LoVo (cell line): ENCODE measurements around the gene NHLRC3.
"Not testable (repeated sequence)": the region's sequence is repeated elsewhere in the genome, so short reads cannot be mapped to it uniquely, and the experiment has no call there.

ENCODE experiments used
- DNase-seq: peaks from one replicate; pipeline ENCODE4 v3.0.0-alpha.2; 2016; ENCODE audit warnings: low spot score

NHLRC3 gene

GRCh38 chr13:39037880-39038568, at the start of gene NHLRC3, which contains the start of gene PROSER1:
TSS of gene NHLRC3 (plus strand) at chr13:39038456. CDS start at chr13:39038640, 184 bp downstream.
TSS of gene PROSER1 (minus strand) at chr13:39038089. CDS start at chr13:39037242, 847 bp downstream.
- DNase-seq = peak; percentile 95

GRCh38 chr13:38990693-38991092, 47.6 kb upstream of the NHLRC3 start, which contains the start of gene STOML3:
TSS of gene STOML3 (minus strand) at chr13:38990831. CDS start at chr13:38990721, 110 bp downstream.
- DNase-seq = no peak

- no peak for DNase-seq
These were observed 44.9 kb upstream of the NHLRC3 start for GRCh38 chr13:38993381-38993780.

- no peak for DNase-seq
These were observed 39.5 kb upstream of the NHLRC3 start for GRCh38 chr13:38998739-38999138.

- not testable (repeated sequence) for DNase-seq
These were observed 31.7 kb upstream of the NHLRC3 start for GRCh38 chr13:39006371-39007111.

- no peak for DNase-seq
These were observed 25.6 kb upstream of the NHLRC3 start for GRCh38 chr13:39012608-39013007.

- no peak for DNase-seq
These were observed 24.8 kb upstream of the NHLRC3 start for GRCh38 chr13:39013462-39013861.

- DNase-seq = no peak
These were observed 22.2 kb upstream of the NHLRC3 start for GRCh38 chr13:39016087-39016486.

- no peak for DNase-seq
These were observed 21.5 kb upstream of the NHLRC3 start for GRCh38 chr13:39016787-39017186.

GRCh38 chr13:39020853-39021462, 17.3 kb upstream of the NHLRC3 start:
- DNase-seq = no peak

- DNase-seq = no peak
These were observed 14.9 kb upstream of the NHLRC3 start for GRCh38 chr13:39023316-39023715.

- DNase-seq = no peak
These were observed 14.5 kb upstream of the NHLRC3 start for GRCh38 chr13:39023761-39024160.

- no peak for DNase-seq
These were observed 12.8 kb upstream of the NHLRC3 start for GRCh38 chr13:39025433-39025839.

GRCh38 chr13:39032150-39032549, 6.1 kb upstream of the NHLRC3 start:
- DNase-seq = no peak

GRCh38 chr13:39034085-39034484, 4.2 kb upstream of the NHLRC3 start:
- DNase-seq = no peak

GRCh38 chr13:39035204-39035603, 3.1 kb upstream of the NHLRC3 start:
- no peak for DNase-seq

- DNase-seq = no peak
These were observed 2.5 kb upstream of the NHLRC3 start for GRCh38 chr13:39035799-39036198.

GRCh38 chr13:39036212-39036611, 2.0 kb upstream of the NHLRC3 start:
- DNase-seq = peak; percentile 27

GRCh38 chr13:39037410-39037879, 811 bp upstream of the NHLRC3 start:
- no peak for DNase-seq

- peak; percentile 11 for DNase-seq
These were observed 344 bp downstream of the NHLRC3 start for GRCh38 chr13:39038569-39039030.

- DNase-seq = no peak
These were observed 785 bp downstream of the NHLRC3 start for GRCh38 chr13:39039041-39039440.

- no peak for DNase-seq
These were observed 1.9 kb downstream of the NHLRC3 start for GRCh38 chr13:39040206-39040605.

GRCh38 chr13:39044536-39044935, 6.3 kb downstream of the NHLRC3 start:
- no peak for DNase-seq
